NB4 (cell line): ENCODE results near the gene ATRN.

ENCODE experiments used
- CTCF ChIP-seq: IDR thresholded peaks from one replicate; pipeline ENCODE4 v1.5.1; 2012; ENCODE audit warnings: low read depth, low read length
- MAX ChIP-seq: IDR thresholded peaks from 2 replicates; pipeline ENCODE4 v1.6.1; 2011; ENCODE audit warnings: low read depth, low read length
- MYC ChIP-seq: IDR thresholded peaks from 2 replicates; pipeline ENCODE4 v1.6.1; 2011; ENCODE audit warnings: low read depth, low read length
- POLR2A ChIP-seq: IDR thresholded peaks from 2 replicates; pipeline ENCODE4 v1.6.1; 2011; ENCODE audit warnings: mild to moderate bottlenecking; ENCODE audit not compliant: insufficient read length; ENCODE audit errors: extremely low read depth

- TF ChIP-seq POLR2A (no peak), CTCF (no peak), MYC (no peak), MAX (no peak)
These were observed 150.3 kb downstream of the ATRN start for GRCh38 chr20:3621111-3621510.
